GM12864 (cell line): ENCODE results near the gene CEP43.

Source experiments
- DNase-seq: peaks from one replicate; pipeline ENCODE4 v3.0.0-alpha.2; 2011; ENCODE audit warnings: low read depth
- H3K4me3 ChIP-seq: 2 replicates; pipeline ENCODE4 v1.5.1; 2011; ENCODE audit warnings: mild to moderate bottlenecking, low read depth, low read length, control low read depth
- CTCF ChIP-seq: IDR thresholded peaks from 2 replicates; pipeline ENCODE4 v1.5.1; 2011; ENCODE audit warnings: low read depth, mild to moderate bottlenecking, moderate library complexity, low read length, control low read depth, inconsistent platforms; ENCODE audit errors: missing control alignments

The CEP43 gene

GRCh38 chr6:166957805-166958076 is 41.5 kb upstream of the CEP43 start:
- peak overlapping the region; percentile 97 for H3K4me3 ChIP-seq
- no peak for TF ChIP-seq CTCF
- no peak for DNase-seq

GRCh38 chr6:166958926-166959861 is 40.0 kb upstream of the CEP43 start:
- DNase-seq = peak; percentile 81
- no peak for TF ChIP-seq CTCF
- peak overlapping the region; percentile 48 for H3K4me3 ChIP-seq

- no peak for TF ChIP-seq CTCF
- peak overlapping the region; percentile 48; the same call in 1 of the 2 replicates for H3K4me3 ChIP-seq
- no peak for DNase-seq
Observed at GRCh38 chr6:166959911-166960608, 39.1 kb upstream of the CEP43 start.

DNA sequence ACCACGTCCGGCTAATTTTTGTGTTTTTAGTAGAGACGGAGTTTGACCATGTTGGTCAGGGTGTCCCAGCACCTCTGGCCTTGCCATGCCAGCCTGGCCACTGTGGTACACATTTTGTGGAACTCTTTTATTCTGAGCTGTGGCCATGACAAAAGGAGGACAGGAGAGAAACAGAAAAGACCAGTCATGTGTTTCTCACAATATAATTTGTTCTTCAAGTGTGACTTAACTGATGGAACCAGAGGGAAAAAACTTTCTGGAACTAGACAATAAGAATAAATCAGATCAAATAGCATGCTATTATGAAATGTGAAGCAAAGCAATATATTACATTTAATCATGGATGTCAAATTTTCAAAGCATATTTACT is 38.6 kb upstream of the CEP43 start:
- H3K4me3 ChIP-seq = no peak overlapping the region
- no peak for TF ChIP-seq CTCF
- no peak for DNase-seq

DNA sequence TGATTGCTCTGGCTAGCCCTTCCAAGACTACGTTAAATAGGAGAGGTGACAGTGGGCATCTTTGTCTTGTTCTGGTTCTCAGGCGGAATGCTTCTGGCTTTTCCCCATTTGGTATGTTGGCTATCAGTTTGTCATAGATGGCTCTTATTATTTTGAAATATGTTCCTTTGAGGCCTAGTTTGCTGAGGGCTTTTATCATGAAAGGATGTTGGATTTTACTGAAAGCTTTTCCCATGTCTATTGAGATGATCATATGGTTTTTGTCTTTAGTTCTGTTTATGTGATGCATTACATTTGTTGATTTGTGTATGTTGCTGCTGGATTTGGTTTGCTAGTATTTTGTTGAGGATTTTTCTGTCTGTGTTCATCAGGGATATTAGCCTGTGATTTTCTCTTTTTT is 32.9 kb upstream of the CEP43 start:
- no peak overlapping the region for H3K4me3 ChIP-seq
- no peak for TF ChIP-seq CTCF
- DNase-seq = no peak

- DNase-seq = no peak
- H3K4me3 ChIP-seq = no peak overlapping the region
- no peak for TF ChIP-seq CTCF
Observed at GRCh38 chr6:166969390-166970002, 29.7 kb upstream of the CEP43 start.
